NT2/D1 (cell line): Measurements from ENCODE around the gene ADD3.

Experiments
- SUZ12 ChIP-seq: IDR thresholded peaks from 2 replicates; pipeline ENCODE4 v1.6.1; 2011; ENCODE audit not compliant: insufficient read length, insufficient read depth; ENCODE audit errors: extremely low read depth
- YY1 ChIP-seq: IDR thresholded peaks from 2 replicates; pipeline ENCODE4 v1.6.1; 2011; ENCODE audit not compliant: insufficient read length, insufficient read depth
- ZNF274 ChIP-seq: IDR thresholded peaks from 2 replicates; pipeline ENCODE4 v1.6.1; 2011; ENCODE audit warnings: mild to moderate bottlenecking, low read depth, low read length

GRCh38 chr10:110065269-110065668 is 57.5 kb downstream of the ADD3 start:
- TF ChIP-seq ZNF274 (no peak), SUZ12 (no peak), YY1 (no peak)
